Measurements from ENCODE around the gene HSD3B7.
A peak's percentile ranks its signal among the peaks of the same experiment; 100 is the strongest.
"Not testable (repeated sequence)": the region's sequence is repeated elsewhere in the genome, so short reads cannot be mapped to it uniquely, and the experiment has no call there.

The HSD3B7 gene

DNA sequence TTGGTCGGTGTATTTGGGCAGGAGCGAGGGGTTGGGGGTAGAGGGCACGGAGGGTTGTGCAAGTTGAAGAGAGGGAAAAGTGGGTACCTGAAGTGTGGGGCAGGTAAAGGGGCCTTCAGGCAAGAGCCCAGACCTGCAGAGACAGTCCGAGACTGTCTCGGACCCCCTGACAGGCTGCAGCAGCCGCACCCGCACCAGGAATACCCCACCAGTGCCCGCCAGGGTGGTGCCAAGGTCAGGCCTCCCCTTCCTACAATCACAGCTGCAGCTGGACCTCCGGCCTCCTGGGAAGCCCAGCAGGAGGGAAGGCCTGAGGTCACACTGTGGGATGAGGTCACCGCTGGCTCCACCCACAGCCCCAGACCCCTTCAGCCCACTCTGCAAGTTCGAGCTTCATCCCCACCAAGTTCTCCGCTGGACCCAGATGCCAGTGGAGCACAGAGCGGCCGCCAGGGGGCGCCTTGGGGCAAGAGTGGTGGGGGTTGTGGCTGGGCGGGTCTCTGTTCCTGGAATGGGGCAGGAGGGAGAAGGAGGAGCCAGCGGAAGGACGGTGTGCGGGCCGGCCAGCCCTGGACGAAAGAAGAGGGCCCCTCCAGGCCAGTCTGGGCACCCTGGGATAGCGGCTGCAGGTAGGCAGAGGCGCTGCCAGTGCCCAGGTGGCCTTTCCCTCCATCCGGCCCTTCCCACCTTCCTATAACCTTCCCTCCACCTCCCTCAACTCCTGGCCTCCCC, at the start of gene HSD3B7:
TSS of gene HSD3B7 (plus strand) at position 539 of the 732 bp plus-strand sequence. CDS start 452 bp downstream, outside the sequence.
- peak; percentile 99 for DNase-seq (ENCODE audit: low spot score)

DNA sequence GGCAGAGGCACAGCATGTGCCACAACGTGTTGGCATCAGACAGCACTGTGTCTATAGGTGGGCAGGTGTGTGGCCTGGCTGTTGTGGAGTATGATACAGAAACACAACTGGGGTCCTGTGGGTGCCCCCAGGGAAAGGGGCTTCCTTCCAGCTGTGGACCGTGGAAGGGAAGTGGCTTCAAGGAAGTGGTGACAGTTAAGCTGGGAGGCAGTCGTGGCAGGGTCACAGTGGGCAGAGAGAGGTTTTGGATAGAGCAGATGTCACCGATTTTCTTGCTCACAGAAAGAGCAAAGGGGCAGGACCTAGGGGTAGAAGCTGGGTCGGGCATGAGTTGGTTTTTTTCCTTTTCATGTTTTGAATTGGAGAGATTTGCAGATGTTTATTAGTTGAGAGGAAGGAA, 47.3 kb upstream of the HSD3B7 start:
- DNase-seq (ENCODE audit: low spot score) = no peak

DNA sequence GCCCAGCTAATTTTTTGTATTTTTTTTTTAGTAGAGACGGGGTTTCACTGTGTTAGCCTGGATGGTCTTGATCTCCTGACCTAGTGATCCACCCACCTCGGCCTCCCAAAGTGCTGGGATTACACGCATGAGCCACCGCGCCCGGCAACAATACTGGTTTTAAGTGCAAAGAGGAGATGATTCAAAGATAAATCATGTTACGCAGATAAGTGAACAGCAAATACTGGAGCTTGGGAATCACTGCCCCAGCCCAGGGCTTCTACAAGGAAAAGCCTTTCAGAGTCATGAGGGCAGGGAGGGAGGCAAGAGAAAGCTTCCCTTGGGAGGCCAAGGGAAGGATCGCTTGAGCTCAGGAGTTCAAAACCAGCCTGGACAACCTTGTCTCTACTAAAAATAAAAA, 45.4 kb upstream of the HSD3B7 start:
- not testable (repeated sequence) for DNase-seq (ENCODE audit: low spot score)

DNA sequence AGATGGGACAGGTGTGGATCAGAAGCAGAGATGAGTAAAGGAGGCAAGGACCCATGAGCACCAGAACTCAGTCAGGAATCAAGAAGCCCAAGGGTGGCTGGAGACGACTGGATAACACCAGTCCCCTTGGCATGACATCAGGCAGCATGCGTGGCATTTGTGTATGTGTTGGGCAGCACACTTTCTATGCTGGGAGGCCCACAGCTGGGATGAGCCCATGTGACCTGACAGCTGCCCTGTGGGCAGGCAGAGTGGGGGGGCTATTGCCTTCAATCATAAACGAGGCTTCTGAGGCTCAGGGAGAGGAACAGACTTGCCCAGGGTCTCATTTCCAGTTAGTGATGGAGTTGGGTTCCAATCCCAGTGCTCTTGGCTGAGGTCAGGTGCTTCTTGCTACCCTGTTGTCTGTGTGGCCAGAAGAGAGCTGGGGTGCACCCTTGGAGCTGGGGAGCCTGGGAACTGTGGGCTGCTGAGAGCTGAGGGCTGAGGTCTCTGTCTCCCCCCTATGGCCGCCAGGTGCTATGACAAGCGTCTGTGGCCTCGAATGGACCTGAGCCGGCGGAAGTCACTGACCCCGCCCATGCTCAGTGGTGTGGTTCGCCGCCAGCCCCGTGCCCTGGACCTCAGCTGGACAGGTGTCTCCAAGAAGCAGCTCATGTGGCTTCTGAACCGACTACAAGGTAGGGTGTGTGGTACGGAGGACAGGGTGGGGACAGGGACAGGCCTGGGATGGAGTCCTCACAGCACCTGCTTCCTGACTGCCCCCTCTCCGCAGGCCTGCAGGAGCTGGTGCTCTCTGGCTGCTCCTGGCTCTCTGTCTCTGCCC, 43.2 kb upstream of the HSD3B7 start:
- DNase-seq (ENCODE audit: low spot score) = peak; percentile 83

DNA sequence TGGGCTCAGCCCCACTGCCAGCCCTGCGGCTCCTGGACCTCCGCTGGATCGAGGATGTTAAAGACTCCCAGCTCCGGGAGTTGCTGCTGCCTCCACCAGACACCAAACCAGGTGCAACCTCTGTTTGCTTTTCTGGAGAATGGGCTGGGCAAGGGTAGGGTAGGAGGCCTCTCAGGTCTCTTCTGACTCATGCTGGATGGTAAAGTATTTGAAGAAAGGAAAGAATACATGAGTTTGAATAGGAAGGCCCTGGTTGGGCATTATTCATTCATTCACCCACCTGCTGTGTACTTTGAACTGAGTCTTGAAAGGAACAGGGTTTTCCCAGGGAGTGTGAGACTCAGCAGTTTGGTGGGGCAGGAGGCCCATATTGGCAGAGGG, 42.6 kb upstream of the HSD3B7 start:
- DNase-seq (ENCODE audit: low spot score) = no peak

DNA sequence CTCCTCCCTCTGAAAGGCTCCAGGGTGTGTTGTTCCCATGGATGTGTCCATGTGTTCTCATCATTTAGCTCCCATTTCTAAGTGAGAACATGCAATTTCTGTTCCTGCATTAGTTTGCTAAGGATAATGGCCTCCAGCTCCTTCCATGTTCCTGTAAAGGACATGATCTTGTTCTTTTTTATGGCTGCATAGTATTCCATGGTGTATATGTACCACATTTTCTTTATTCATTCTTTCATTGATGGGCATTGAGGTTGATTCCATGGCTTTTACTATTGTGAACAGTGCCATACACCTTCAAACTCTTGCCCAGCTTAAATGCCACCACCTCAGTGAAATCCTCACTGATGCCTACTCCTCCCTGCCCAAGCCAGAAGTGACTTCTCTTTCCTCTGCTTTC, 40.7 kb upstream of the HSD3B7 start:
- no peak for DNase-seq (ENCODE audit: low spot score)

DNA sequence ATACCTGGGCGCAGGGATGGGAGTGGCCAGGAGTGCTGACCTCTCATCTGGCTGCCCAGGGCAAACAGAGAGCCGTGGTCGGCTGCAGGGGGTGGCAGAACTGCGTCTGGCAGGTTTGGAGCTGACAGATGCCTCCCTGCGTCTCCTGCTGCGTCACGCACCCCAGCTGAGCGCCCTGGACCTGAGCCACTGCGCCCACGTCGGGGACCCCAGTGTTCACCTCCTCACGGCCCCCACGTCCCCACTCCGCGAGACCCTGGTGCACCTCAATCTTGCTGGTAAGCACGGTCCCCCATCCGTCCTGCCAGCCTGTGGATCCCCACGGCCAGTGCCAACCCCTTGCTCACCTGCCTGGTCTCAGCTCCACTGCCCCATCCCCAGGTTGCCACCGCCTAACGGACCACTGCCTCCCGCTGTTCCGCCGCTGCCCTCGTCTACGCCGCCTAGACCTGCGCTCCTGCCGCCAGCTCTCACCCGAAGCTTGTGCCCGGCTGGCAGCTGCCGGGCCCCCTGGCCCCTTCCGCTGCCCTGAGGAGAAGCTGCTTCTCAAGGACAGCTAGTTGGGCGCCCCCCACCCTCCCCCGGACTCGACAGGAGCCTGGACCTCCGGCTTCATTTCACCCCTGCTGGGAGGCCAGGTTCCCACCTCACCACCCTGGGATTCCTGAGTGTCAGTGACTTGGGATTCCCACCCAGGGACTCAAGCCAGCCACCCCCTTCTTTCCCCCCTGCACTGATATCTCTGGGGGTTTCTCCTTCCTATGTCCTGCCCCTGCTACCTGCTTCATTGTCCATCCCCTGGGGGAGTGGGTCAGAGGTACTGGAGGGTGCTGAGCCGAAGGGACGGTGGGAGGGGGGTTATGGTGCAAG, 38.1 kb upstream of the HSD3B7 start:
- no peak for DNase-seq (ENCODE audit: low spot score)

DNA sequence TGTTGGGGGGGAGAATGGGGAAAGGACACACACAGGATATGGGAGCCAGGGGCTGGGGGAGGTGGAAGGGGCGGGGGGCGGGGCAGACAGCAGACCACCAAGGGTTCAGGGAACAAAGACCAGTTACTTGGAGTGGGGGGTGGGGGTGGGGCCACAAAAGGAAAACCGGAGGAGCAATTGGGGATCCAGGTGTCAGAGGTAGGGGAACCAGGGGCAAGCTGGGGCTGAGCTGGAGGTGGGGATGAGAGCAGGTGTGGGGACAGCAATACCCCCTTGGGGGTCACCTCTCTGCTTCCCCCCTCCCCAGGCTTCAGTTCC, 37.5 kb upstream of the HSD3B7 start:
- no peak for DNase-seq (ENCODE audit: low spot score)

DNA sequence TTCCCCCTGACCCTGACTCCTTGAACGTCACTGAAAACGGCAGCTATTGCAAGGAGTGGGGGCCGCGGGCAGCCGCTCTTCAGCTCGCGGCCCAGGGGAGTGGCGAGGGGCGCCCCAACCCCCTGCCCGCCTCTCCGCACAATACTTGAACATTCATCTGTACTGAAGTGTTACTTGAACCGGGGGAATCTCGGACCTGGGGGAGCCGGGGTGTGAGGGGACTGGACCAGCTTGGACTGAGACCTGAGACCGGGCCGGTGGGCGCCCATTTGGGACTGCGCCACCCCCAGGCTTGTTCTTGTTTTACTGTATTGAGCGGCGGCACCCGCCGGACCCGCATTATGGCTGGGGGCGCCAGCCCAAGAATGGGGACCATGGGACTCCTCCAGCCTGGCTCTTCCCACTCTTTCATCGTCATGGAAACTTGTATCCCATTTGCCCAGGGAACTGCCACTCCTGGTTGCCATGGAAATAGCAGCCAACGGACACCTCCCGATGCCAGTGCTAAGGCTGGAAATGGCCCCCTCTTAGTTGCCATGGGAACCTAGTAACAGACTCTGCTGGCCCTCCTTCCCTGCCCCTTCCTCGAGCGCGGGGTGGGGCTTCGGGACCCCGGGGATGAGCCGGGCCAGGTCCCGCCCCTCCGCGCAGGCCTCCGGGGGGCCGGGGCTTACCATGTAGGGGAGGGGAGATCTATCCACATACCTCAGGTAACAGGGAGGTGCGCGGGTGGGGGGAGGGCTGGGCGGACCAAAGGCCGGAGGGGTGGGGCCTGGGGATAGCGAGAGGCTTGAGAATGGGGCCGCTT, 36.9 kb upstream of the HSD3B7 start:
- DNase-seq (ENCODE audit: low spot score) = peak; percentile 96

DNA sequence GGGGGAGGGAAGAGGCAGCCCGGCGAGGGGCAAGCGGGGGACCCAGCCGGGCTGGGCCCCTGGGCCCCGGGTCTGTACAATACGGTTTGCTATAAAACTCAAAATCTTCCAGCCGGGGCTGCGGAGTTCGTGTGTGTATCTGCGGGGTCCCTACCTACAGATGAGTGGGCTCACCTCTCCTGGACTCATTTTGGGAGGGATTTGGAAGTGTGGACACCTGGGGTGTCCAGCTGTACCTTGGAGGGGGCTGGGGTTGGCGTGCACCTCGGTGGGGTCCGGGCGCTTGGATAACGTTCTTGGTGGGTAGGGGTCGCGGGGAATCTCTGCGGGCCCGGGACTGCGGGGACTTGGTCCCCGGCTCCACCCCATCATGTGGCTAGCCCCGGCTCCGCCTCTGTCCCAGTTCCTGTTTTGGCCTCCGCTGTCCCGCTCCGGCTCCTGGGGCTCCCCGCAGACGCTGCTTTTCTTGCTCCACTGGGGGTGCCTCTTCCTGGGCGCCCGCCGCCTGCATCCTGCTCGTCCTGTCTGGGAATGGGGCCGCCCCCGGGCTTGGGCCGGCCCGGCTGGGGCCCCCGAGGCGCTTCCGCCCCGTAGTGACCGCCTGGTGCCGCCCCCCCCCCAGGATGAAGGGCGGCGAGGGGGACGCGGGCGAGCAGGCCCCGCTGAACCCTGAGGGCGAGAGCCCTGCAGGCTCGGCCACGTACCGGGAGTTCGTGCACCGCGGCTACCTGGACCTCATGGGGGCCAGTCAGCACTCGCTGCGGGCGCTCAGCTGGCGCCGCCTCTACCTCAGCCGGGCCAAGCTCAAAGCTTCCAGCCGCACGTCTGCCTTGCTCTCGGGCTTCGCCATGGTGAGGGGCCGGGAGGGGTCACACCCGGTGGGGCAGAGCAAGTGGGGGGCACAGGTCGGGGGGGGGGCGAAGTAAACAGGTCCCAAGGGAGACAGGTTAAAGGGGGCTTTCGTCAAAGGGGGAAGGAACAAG, 36.0 kb upstream of the HSD3B7 start, which contains the start of gene ORAI3:
TSS of gene ORAI3 (plus strand) at position 402 of the 983 bp plus-strand sequence. CDS start at position 624, 222 bp downstream.
- DNase-seq (ENCODE audit: low spot score) = peak; percentile 74

DNA sequence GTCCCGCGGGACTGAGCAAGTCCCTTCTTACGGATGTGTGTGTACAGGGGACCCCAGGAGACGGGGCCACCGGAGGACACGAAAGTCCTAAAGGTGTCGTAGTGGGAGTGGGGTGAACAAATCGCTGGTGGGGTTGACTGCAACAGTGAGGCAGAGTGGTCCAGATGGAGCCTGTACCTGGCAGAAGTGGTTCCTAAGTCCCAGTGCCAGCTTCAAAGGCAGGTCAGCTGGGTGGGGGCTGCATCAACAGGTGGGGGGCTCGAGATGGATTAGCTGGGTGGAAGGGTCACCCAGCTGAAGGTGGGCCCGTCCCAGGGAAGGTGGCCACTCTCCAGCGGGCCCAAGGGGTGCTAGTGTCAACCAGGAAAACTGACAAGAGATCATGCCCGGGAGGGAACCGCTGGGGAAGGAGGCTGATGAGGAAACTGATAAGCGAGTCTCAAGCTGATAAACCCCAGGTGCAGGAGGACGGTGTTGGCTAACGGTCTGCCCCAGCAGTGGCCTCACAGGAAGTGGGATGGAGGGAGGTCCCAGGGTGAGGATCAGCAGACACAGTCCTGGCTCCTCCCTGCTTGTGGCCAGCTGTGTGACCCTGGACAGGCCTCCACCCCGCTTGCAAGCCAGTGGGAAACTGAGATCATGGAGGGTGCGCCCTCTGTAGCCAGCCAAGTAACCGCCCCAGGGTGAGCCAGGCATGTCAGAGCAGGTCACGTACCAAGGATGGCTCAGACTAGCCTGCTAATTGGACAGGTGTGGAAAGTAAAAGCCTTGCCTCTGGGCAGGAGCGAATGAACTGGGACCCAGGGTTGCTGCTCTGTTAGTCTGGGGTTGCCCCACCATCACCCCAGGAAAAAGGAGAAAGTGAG, 35.1 kb upstream of the HSD3B7 start:
- peak; percentile 68 for DNase-seq (ENCODE audit: low spot score)

DNA sequence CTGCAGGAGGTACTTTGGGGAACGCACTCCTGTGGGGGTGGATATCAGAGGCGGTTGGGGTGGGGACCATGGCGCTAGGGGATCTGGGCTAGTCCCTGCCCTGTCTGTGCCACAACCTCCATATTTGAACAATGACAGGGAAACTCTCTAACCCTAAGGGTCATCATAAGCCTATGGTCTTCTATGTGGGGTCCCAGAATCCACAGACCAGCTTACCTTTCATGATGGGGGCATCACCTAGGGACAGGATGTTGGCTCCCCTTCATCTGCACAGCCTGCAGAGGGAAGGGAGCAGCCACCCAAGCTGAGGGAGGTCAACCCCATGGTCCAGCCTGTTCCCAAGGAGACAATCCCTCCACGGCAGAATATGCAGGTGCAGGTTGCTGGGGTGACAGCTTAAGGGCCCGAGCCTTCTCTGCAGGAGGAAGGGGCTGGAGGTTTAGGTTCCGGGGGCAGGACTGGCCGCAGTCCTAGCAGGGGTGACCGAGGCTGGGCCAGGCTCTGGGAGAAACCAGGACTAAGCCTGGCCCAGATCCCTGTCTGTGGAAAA, 34.4 kb upstream of the HSD3B7 start:
- no peak for DNase-seq (ENCODE audit: low spot score)

DNA sequence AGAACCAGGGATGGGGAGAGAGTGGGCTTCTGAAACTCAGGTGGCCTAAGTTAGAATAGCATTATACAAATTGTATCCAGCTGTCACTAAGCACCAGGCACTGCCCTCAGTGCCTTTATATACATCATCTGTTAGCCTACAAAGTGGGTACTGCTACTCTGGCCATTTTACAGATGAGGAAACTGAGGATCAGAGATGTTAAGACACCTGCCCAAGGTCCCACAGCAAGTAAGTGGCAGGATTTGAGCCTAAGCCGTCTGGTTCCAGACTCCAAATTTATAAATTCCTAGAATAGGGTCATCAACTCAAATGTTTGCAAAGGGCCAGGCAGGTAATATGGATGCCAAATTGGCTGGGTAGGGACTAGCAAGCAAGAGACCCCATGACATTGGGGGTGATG, 33.8 kb upstream of the HSD3B7 start:
- DNase-seq (ENCODE audit: low spot score) = no peak

DNA sequence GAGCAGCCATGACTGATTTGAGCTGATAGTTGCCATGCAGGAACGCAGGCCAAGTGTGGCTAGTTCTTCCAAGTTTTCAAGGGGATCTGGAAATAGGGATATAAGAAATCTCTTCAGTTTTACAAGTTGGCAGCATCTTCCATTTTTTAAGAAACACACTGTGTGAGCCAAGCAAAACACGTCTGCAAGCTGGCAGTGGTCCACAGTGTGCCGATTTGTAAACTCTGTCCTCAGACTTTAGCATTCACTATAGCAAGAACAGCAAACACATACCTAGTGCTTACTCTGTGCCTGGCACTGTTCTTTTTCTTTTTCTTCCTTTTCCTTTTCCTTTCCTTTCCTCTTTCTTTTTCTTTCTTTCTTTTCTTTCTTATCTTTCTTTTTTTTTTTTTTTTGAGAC, 33.3 kb upstream of the HSD3B7 start:
- no peak for DNase-seq (ENCODE audit: low spot score)

DNA sequence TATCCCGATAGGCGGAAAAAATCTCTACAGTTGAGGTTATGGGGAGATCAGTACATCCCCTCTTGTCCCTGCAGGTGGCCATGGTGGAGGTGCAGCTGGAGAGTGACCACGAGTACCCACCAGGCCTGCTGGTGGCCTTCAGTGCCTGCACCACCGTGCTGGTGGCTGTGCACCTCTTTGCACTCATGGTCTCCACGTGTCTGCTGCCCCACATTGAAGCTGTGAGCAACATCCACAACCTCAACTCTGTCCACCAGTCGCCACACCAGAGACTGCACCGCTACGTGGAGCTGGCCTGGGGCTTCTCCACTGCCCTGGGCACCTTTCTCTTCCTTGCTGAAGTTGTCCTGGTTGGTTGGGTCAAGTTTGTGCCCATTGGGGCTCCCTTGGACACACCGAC, 31.9 kb upstream of the HSD3B7 start:
- no peak for DNase-seq (ENCODE audit: low spot score)

DNA sequence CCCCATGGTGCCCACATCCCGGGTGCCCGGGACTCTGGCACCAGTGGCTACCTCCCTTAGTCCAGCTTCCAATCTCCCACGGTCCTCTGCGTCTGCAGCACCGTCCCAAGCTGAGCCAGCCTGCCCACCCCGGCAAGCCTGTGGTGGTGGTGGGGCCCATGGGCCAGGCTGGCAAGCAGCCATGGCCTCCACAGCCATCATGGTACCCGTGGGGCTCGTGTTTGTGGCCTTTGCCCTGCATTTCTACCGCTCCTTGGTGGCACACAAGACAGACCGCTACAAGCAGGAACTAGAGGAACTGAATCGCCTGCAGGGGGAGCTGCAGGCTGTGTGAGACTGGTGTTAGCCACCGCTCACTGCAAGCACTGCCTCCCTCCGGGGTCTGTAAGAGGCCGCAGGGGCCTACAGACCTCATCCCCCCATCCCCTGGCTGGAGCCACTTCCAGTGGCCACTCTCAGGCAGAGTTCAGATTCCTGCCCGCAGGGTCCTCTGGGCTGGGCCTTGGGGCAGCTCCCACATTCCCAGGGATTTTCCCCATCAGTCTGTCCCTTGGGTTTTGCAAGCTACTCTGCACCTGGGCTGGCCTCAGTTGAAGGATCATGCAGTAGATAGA, 31.4 kb upstream of the HSD3B7 start:
- peak; percentile 50 for DNase-seq (ENCODE audit: low spot score)

DNA sequence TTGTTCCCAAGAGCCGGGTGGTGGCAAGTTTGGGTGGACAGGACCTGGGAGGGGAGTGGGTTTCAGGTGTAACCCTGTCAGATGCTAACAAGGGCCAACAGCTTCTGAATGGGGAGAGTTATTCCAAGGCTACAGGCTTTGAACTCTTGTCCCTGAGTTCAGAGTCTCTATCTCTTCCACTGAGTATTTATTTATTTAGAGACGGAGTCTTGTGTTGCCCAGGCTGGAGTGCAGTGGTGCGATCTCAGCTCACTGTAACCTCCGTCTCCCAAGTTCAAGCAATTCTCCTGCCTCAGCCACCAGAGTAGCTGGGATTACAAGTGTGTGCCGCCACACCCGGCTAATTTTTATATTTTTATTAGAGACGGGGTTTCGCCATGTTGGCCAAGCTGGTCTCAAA, 30.0 kb upstream of the HSD3B7 start:
- DNase-seq (ENCODE audit: low spot score) = no peak

DNA sequence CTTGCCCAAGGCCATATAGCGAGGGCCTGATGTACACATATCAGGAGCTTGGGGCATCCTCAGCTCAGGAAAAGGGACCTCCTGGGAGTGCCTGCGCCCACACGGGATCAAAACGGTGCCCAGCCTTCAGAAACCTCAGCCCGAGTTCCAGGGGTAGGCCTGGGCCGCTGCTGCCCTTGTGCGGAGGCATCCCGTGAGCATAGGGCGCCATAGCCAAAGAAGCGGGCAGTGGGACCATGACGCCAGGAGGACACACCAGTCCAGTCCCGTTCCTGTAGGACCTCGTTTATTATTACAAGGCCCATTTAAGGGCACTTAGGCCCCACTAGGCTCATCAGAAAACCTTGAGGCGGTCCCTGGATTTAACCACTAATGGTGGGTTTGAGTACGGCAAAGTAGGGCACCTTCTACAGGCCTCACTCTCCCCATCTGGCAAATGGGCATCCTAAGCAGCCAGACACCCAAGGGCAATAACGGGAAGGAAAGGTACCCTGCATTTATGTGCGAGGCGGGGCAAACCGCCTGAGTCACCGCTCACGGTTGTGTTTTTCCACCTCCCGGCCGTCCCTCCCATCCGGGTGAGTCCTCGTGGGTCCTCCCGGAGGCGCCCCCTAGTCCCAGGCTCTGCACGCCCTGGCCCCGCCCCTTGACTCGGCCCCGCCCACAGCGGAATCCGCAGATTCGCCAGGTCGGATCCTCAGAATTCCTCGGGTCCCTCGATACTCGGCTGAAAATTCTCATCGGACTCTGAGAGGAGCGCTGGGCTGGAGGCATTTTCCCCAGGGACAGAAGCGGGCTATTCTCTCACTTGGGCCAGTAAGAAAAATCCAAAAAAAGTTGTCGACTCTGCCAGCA, 28.2 kb upstream of the HSD3B7 start:
- peak; percentile 89 for DNase-seq (ENCODE audit: low spot score)

Measured in hepatic stellate cell (primary cell).